Chondrocyte (in vitro differentiated cells): ENCODE measurements around the gene SLC25A21. TPM values are rescaled to one million over a fixed set of nuclear protein-coding genes. Genes with fewer than 3 reads are reported as not detected.
"Not testable (repeated sequence)": the region's sequence is repeated elsewhere in the genome, so short reads cannot be mapped to it uniquely, and the experiment has no call there.

Source experiments
- DNase-seq: peaks from one replicate; pipeline ENCODE4 v3.0.0; 2021; ENCODE audit warnings: mixed read lengths, low spot score
- H3K27ac Mint-ChIP-seq: one replicate; pipeline ENCODE4 v1.8.0; 2021; ENCODE audit warnings: mild to moderate bottlenecking, moderate library complexity, mixed read lengths; ENCODE audit not compliant: unreplicated experiment
- H3K27me3 Mint-ChIP-seq: 2 replicates; pipeline ENCODE4 v1.8.0; 2021; ENCODE audit warnings: low read depth, mixed read lengths
- H3K36me3 Mint-ChIP-seq: 2 replicates; pipeline ENCODE4 v1.8.0; 2021; ENCODE audit warnings: low read depth, mixed read lengths
- H3K4me1 Mint-ChIP-seq: 2 replicates; pipeline ENCODE4 v1.8.0; 2021; ENCODE audit warnings: low read depth, mild to moderate bottlenecking, mixed read lengths
- H3K4me3 Mint-ChIP-seq: one replicate; pipeline ENCODE4 v1.8.0; 2021; ENCODE audit warnings: mild to moderate bottlenecking, moderate library complexity, mixed read lengths; ENCODE audit not compliant: unreplicated experiment
- H3K9me3 Mint-ChIP-seq: 2 replicates; pipeline ENCODE4 v1.8.0; 2021; ENCODE audit warnings: low read depth, mixed read lengths
- total RNA-seq: library from RNA; stranded (reverse); gene quantifications from 3 replicates; pipeline ENCODE4 v1.2.1, GENCODE V29; 2021
- TF ChIP-seq, protein P1 (sequence below): fragments of 200-600 bp; sonication (generic); IDR thresholded peaks from 2 replicates; pipeline ENCODE4 v1.5.0; 2021; ENCODE audit warnings: antibody characterized with exemption, mild to moderate bottlenecking, moderate library complexity

The SLC25A21 gene
- total RNA-seq, 1 donor from 2014 or later = 0.22 TPM

DNA sequence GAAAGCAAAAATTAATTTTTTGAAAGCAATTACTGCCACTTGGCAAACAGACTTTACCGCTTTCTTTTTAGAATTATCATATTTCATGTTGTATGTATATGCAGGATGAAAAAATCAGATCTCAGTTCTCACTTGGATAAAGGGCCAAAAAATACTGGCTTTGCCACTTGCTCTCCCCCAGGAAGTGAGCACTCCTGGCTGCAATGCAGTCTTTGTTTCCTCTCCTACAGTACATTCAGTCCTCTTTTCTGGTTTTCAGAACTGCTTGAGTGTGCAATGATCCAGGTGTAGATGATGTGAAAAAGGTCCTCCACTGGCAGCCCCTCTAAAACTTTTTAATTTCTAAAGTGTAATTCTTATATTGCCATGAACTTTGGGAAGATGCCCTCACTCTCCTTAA lies 183.4 kb downstream of the SLC25A21 start:
- Mint-ChIP-seq H3K27me3 (no peaks in the 10 kb centered on the region), H3K27ac (no peak overlapping the region), H3K9me3 (no peaks in the 10 kb centered on the region), H3K4me1 (peaks cover 17% of the 10 kb centered on the region), H3K4me3 (no peak overlapping the region), H3K36me3 (no peaks in the 10 kb centered on the region)
- no peak for DNase-seq
- TF ChIP-seq, protein P1, sequence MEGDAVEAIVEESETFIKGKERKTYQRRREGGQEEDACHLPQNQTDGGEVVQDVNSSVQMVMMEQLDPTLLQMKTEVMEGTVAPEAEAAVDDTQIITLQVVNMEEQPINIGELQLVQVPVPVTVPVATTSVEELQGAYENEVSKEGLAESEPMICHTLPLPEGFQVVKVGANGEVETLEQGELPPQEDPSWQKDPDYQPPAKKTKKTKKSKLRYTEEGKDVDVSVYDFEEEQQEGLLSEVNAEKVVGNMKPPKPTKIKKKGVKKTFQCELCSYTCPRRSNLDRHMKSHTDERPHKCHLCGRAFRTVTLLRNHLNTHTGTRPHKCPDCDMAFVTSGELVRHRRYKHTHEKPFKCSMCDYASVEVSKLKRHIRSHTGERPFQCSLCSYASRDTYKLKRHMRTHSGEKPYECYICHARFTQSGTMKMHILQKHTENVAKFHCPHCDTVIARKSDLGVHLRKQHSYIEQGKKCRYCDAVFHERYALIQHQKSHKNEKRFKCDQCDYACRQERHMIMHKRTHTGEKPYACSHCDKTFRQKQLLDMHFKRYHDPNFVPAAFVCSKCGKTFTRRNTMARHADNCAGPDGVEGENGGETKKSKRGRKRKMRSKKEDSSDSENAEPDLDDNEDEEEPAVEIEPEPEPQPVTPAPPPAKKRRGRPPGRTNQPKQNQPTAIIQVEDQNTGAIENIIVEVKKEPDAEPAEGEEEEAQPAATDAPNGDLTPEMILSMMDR = no peak

DNA sequence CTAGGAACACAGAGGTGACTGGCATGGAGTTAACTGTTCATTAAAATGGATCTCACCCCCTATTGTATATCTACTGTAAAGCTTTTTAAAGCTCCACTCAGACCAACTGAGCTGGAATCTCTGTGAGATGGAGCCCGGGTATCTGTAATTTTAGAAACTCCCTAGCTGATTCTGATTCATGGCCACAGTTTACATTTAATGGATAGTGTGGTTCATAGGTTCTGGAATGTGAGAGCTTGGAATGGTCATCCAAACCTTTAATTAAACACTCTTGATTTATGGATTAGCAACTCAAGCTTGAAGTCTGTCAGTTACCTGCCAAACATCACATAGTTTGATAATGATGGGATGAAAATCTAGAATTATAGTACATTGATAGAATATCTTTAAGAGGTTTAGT lies 183.8 kb downstream of the SLC25A21 start:
- no peak for DNase-seq
- no peaks in the 10 kb centered on the region for H3K27me3 Mint-ChIP-seq

DNA sequence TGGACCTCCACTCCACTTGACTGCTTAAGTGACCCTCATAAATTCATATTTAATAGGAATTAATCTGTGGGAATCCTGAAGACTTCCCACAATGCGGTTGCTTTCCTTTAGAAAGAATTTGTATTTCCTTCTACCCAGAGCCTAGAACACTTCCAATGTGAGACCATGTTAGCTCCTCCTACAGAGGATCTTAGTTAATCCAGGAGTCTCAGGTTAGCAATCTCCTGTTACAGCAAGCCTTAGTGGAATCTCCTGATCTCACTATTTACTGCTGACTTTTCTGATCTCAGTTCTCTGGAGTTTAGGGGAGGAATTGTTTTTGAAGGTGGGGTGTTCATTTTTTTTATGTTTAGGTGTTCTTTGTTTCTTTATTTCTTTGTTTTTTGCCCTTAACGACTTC lies 186.0 kb downstream of the SLC25A21 start:
- H3K9me3 Mint-ChIP-seq = no peaks in the 10 kb centered on the region

More for the DNA sequence above, 183.8 kb downstream of the SLC25A21 start:
- no peak overlapping the region for H3K27ac Mint-ChIP-seq
- H3K36me3 Mint-ChIP-seq = no peaks in the 10 kb centered on the region
- H3K9me3 Mint-ChIP-seq = no peaks in the 10 kb centered on the region
- H3K4me1 Mint-ChIP-seq = peaks cover 17% of the 10 kb centered on the region
- no peak overlapping the region for H3K4me3 Mint-ChIP-seq
- TF ChIP-seq, protein P1 = no peak

DNA sequence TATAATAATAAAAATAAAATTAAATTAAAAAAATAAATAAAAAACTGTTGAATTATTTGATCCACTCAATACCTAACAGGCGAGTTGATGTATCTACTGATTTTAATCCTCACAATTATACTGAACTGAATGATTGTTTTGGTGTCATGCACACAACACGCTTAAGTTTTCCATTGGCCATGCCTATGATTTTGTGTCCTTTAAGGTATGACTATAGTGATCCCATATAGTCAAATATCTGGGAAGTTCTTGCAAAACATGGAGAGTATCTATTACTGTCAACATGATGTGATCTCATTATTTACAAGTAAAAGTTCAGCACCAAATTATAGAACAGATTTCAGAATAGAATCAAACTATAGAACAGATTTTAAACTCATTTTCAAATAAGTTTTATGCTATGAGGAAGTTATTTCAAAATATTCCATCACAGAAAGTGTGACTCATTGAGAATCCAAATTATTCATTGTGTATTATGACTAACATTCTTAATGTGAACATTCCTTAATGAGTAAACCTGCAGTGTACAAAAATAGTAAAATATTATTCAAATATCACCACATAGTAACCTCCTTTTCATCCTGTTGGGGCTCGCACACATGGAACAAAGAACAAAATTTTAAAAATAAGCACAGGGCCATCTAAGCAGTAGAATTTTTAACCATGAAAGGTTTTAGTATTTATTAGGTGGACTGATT lies 190.4 kb downstream of the SLC25A21 start:
- H3K36me3 Mint-ChIP-seq = no peaks in the 10 kb centered on the region
- no peak overlapping the region for H3K4me3 Mint-ChIP-seq
- peak overlapping the region; percentile 36 for H3K27ac Mint-ChIP-seq

More for the DNA sequence above, 186.0 kb downstream of the SLC25A21 start:
- no peak for DNase-seq
- Mint-ChIP-seq H3K36me3 (no peaks in the 10 kb centered on the region), H3K4me3 (no peak overlapping the region), H3K27ac (no peak overlapping the region), H3K27me3 (no peaks in the 10 kb centered on the region), H3K4me1 (peaks cover 24% of the 10 kb centered on the region)
- TF ChIP-seq, protein P1 = no peak

GRCh38 chr14:36980413-36980812 lies 192.0 kb downstream of the SLC25A21 start:
- DNase-seq, H3K9me3 Mint-ChIP-seq, H3K36me3 Mint-ChIP-seq, H3K27ac Mint-ChIP-seq, H3K4me3 Mint-ChIP-seq, H3K27me3 Mint-ChIP-seq: not testable (repeated sequence)
- H3K4me1 Mint-ChIP-seq = peaks cover 13% of the 10 kb centered on the region

More for the DNA sequence above, 190.4 kb downstream of the SLC25A21 start:
- TF ChIP-seq, protein P1 = no peak
- Mint-ChIP-seq H3K4me1 (peaks cover 7% of the 10 kb centered on the region), H3K9me3 (no peaks in the 10 kb centered on the region), H3K27me3 (no peaks in the 10 kb centered on the region)
- DNase-seq = no peak

DNA sequence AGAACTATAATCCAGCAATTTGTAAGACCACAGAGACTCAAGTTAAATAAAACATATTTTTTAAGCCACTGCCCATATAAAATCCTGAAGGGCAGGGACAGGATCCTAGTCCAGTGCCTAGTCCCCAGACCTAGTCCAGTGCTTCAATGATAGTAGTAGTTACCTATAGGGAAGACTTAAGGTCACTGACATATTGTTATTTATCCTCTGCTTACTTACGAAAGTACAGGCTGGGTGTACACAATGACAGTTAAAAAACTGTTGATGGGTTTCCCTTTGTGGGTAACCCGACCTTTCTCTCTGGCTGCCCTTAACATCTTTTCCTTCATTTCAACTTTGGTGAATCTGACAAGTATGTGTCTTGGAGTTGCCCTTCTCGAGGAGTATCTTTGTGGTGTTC lies 192.5 kb downstream of the SLC25A21 start:
- DNase-seq = no peak
- no peak overlapping the region for H3K4me3 Mint-ChIP-seq
- no peaks in the 10 kb centered on the region for H3K9me3 Mint-ChIP-seq
- TF ChIP-seq, protein P1 = no peak
- H3K36me3 Mint-ChIP-seq = no peaks in the 10 kb centered on the region
- no peak overlapping the region for H3K27ac Mint-ChIP-seq
- no peaks in the 10 kb centered on the region for H3K27me3 Mint-ChIP-seq
- H3K4me1 Mint-ChIP-seq = peaks cover 13% of the 10 kb centered on the region
